ENCODE results near the gene ZNF546.

Gene ZNF546

DNA sequence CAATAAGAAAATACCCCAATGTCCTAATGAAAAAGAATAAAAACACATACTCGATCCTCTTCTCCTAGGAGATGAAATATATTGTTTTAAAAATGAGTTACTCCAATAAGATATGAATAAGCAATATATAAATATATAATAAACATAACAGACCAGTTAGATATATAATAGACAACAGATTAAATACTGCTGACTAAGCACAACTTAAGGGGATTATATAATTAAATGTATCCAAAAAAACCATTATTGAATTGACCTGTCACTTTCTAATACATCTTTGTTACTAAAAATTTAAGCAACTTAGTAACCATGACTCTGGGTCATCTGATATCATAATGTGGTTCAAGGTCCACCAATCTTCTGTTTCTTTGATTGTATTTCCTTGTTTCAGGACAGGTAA lies 73.2 kb downstream of the ZNF546 start:
- peaks cover 24% of the 10 kb centered on the region for H3K36me3 ChIP-seq (ENCODE audit: insufficient read depth, low read depth, low read length)
- H3K9me3 ChIP-seq (ENCODE audit: insufficient read depth, low read depth, low read length), result peaks cover 41% of the 10 kb centered on the region
- H3K27ac ChIP-seq (ENCODE audit: low read length), result no peak overlapping the region

More for the DNA sequence above, 73.2 kb downstream of the ZNF546 start:
- Histone ChIP-seq H3K27me3 (ENCODE audit: insufficient read depth, low read length) (no peaks in the 10 kb centered on the region), H3K4me3 (ENCODE audit: low read length) (no peak overlapping the region), H3K9ac (ENCODE audit: low read depth, low read length) (no peak overlapping the region), H3K4me1 (ENCODE audit: insufficient read depth, low read length) (no peaks in the 10 kb centered on the region)
